Activated CD8-positive, alpha-beta T cell treated with anti-CD3 and anti-CD28 coated beads for 36 hours (primary cell): ENCODE data around the gene CDH15. TPM values are rescaled to one million over a fixed set of nuclear protein-coding genes. Genes with fewer than 3 reads are reported as not detected.

ENCODE experiments used
- ATAC-seq: fragments of 200-7000 bp; cut with Tn5 transposase; one replicate; pipeline ENCODE4 v1.10.0; 2021; ENCODE audit warnings: mild to moderate bottlenecking, moderate library complexity
- CTCF ChIA-PET: fragments of 350-600 bp; sonication (Branson Sonifier 250); formaldehyde crosslinking; loops from one replicate; lab custom pipeline; 2021; ENCODE audit warnings: antibody characterized with exemption; lab: Charles Lee
- POLR2A ChIA-PET: fragments of 350-600 bp; sonication (Branson Sonifier 250); formaldehyde crosslinking; loops from one replicate; lab custom pipeline; 2021; ENCODE audit warnings: antibody characterized with exemption; lab: Charles Lee
- DNase-seq: peaks from one replicate; pipeline ENCODE4 v3.0.0-alpha.2; 2020
- H3K27ac Mint-ChIP-seq: one replicate; pipeline ENCODE4 v1.8.0; 2021; ENCODE audit warnings: mild to moderate bottlenecking, mixed read lengths
- H3K27me3 Mint-ChIP-seq: one replicate; pipeline ENCODE4 v1.8.0; 2021; ENCODE audit warnings: mixed read lengths
- H3K36me3 Mint-ChIP-seq: one replicate; pipeline ENCODE4 v1.8.0; 2021; ENCODE audit warnings: low read depth, mixed read lengths
- H3K4me1 Mint-ChIP-seq: one replicate; pipeline ENCODE4 v1.8.0; 2021; ENCODE audit warnings: low read depth, mixed read lengths
- H3K4me3 Mint-ChIP-seq: one replicate; pipeline ENCODE4 v1.8.0; 2021; ENCODE audit warnings: mild to moderate bottlenecking, moderate library complexity, mixed read lengths
- H3K9me3 Mint-ChIP-seq: one replicate; pipeline ENCODE4 v1.8.0; 2021; ENCODE audit warnings: mixed read lengths
- intact Hi-C: fragments of 100-400 bp; cut with micrococcal nuclease; formaldehyde crosslinking; loops from one replicate; pipeline ENCODE4 v1.10.0; 2022
- total RNA-seq, 2 experiments: library from RNA; stranded (reverse); gene quantifications; one replicate each; pipeline ENCODE4 v1.2.3, GENCODE V29; 2021
- TF ChIP-seq, protein P1 (sequence below): fragments of 200-600 bp; IDR thresholded peaks from one replicate; pipeline ENCODE4 v1.8.0; 2022; ENCODE audit warnings: antibody characterized with exemption, mild to moderate bottlenecking

The CDH15 gene
- total RNA-seq, 2 experiments from 2014 or later: not detected

DNA sequence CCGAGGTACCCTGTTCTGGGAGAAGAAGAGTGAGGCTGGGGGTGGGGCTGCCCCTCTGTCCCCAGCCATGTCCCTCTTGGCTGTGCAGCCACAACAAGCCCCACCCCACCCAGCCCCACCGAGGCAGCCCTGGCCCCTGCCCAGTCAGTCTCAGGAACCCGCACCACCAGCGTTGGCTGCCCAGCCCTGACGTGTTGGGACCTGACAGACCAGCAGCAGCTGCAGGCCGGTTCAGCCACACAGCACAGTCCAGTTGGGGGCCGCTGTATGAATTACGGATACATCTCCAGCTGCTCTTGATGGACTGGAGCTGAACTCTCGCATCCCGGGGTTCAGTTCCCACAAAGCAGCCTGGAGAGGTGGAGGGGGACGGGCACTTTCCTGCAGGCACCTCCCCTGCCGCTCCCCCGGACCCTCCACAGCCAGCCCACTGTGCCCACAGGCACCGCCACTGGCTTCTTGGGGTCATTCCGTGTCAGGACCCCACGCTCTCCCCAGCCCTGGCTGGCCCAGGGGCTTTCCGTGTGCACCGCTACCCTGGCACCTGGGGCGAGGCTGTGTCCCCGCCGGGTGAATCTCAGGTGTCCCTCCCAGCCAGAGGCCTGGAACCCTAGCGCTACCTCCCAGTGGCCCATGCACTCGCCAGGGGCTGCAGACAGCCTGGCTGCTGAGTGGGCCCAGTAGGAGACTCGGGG lies 7.1 kb downstream of the CDH15 start:
- DNase-seq: no peak
- Mint-ChIP-seq H3K27me3 (no peaks in the 10 kb centered on the region), H3K27ac (no peak overlapping the region), H3K36me3 (no peaks in the 10 kb centered on the region), H3K4me3 (no peak overlapping the region), H3K4me1 (no peaks in the 10 kb centered on the region), H3K9me3 (no peaks in the 10 kb centered on the region)
- intact Hi-C loops: loop anchor here (10.0 kb wide), 1 partner anchor 354 kb away; no protein-coding TSS in a partner anchor
- CTCF ChIA-PET: interaction anchor here (1.1 kb wide), 1 partner anchor 61 kb away, joined by 4 read pairs; no protein-coding TSS in a partner anchor
- POLR2A ChIA-PET: no interaction called here
- no peak for ATAC-seq
- TF ChIP-seq, protein P1, sequence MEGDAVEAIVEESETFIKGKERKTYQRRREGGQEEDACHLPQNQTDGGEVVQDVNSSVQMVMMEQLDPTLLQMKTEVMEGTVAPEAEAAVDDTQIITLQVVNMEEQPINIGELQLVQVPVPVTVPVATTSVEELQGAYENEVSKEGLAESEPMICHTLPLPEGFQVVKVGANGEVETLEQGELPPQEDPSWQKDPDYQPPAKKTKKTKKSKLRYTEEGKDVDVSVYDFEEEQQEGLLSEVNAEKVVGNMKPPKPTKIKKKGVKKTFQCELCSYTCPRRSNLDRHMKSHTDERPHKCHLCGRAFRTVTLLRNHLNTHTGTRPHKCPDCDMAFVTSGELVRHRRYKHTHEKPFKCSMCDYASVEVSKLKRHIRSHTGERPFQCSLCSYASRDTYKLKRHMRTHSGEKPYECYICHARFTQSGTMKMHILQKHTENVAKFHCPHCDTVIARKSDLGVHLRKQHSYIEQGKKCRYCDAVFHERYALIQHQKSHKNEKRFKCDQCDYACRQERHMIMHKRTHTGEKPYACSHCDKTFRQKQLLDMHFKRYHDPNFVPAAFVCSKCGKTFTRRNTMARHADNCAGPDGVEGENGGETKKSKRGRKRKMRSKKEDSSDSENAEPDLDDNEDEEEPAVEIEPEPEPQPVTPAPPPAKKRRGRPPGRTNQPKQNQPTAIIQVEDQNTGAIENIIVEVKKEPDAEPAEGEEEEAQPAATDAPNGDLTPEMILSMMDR: no peak

DNA sequence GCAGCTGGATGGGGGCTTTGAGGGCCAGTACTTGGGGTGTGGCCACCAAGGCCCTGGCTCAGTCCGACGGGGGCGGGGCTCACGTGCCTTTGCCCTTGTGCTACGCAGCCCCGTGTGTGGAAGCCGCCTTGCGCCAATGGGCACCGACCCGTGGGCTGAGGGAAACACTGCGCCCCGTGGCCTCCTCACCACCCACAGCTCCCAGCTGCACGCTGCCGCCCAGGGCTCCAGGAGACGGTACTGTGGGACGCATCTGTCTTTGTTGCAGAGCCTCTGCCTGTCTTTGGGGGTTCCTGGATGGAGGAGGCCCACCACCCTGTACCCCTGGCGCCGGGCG lies 7.6 kb downstream of the CDH15 start:
- ATAC-seq (no peak), DNase-seq (no peak)
- H3K4me1 Mint-ChIP-seq: no peaks in the 10 kb centered on the region
- no peaks in the 10 kb centered on the region for H3K27me3 Mint-ChIP-seq
- intact Hi-C loops: loop anchor here (10.0 kb wide), 1 partner anchor 354 kb away; no protein-coding TSS in a partner anchor
- ChIA-PET CTCF (no interaction called here), POLR2A (no interaction called here)
- H3K27ac Mint-ChIP-seq: no peak overlapping the region
- TF ChIP-seq, protein P1: no peak
- H3K4me3 Mint-ChIP-seq: no peak overlapping the region
- no peaks in the 10 kb centered on the region for H3K36me3 Mint-ChIP-seq
- H3K9me3 Mint-ChIP-seq: no peaks in the 10 kb centered on the region

DNA sequence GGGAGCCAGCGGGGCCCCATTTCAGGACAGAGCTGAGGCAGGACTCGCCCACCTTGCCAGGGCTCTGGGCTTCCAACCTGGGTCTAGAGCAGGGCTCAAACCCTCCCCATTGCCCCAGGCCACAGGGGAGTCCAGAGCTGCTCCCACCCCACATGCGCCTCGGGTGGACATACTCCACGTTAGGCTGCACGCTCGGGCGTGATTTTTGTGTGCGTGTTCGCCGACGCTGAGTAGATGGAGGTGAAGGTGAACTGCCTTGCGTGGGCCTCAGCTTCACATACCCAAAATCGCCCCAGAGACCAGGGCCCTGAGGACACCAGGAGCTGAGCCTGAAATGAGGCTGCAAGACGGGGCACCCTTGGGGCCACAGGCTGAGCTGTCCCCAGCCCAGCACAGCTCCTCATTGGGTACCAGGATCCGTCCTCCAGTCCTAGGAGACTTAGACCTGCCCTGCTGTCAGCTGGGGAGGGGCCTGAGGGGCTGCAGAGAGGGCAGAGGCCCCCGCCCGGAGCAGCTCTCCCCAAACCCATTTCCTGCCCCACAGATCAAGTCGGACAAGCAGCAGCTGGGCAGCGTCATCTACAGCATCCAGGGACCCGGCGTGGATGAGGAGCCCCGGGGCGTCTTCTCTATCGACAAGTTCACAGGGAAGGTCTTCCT lies 8.2 kb downstream of the CDH15 start:
- no peak for DNase-seq
- H3K27ac Mint-ChIP-seq: no peak overlapping the region
- H3K27me3 Mint-ChIP-seq: no peaks in the 10 kb centered on the region
- H3K4me3 Mint-ChIP-seq: no peak overlapping the region
- CTCF ChIA-PET: no interaction called here
- H3K4me1 Mint-ChIP-seq: no peaks in the 10 kb centered on the region
- no peak for ATAC-seq
- H3K36me3 Mint-ChIP-seq: no peaks in the 10 kb centered on the region
- POLR2A ChIA-PET: no interaction called here
- TF ChIP-seq, protein P1: no peak
- H3K9me3 Mint-ChIP-seq: no peaks in the 10 kb centered on the region
- intact Hi-C loops: loop anchor here (10.0 kb wide), 1 partner anchor 355 kb away; no protein-coding TSS in a partner anchor

DNA sequence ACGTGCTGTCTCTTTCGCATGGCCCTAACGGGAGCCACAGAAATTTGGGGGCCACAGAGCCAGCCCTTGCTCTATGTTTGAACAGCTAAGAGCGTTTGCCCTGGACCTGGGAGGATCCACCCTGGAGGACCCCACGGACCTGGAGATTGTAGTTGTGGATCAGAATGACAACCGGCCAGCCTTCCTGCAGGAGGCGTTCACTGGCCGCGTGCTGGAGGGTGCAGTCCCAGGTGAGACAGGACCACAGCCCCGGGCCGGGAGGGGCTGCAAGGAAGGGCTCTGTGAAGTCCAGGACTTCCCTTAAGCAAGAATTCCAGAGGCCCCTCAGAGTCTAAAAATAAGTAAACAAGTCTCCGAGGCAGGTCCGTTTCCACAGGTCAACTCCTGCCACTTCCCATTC lies 11.9 kb downstream of the CDH15 start:
- ChIA-PET POLR2A (no interaction called here), CTCF (no interaction called here)
- DNase-seq (no peak), ATAC-seq (no peak)
- Mint-ChIP-seq H3K4me1 (peaks cover 5% of the 10 kb centered on the region), H3K36me3 (no peaks in the 10 kb centered on the region), H3K27me3 (no peaks in the 10 kb centered on the region), H3K4me3 (no peak overlapping the region), H3K27ac (no peak overlapping the region), H3K9me3 (no peaks in the 10 kb centered on the region)
- TF ChIP-seq, protein P1: no peak
- intact Hi-C loops: no loop called here

DNA sequence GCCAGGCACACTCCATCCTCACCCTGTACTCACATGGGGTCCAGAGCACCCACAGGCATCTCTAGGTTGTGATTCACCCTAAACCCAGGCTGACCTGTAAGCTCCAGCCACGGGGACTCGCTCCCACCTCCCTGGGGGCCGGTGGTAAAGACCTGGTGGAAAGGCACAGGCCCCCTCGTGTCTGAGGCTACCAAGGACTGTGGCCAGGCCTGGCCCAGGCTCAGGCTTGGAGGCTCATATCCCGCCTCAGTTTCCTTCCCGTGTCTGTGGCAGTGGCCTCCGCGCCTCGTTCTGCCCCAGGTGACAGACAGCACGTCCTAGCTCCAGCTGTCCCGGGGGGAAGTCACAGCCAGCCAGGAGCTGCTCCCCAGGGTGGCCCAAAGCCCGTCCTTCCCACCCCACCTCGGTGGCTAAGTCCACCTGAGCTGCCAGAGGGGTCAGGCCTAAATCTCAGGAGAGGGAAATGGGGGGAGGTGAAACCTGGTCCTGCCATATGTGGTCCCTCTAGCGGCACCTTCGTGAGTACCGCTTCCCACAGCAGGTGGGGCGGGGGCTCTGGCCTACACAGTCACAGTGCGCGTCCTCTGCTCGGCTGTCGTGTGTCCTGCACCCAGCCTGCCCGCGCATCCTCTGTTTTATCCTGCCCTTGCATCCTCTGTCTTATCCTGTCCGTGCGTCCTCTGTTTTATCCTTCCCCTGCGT lies 12.6 kb downstream of the CDH15 start:
- ChIA-PET POLR2A (no interaction called here), CTCF (no interaction called here)
- intact Hi-C loops: no loop called here
- Mint-ChIP-seq H3K4me1 (peaks cover 5% of the 10 kb centered on the region), H3K9me3 (no peaks in the 10 kb centered on the region), H3K36me3 (no peaks in the 10 kb centered on the region), H3K4me3 (no peak overlapping the region), H3K27ac (no peak overlapping the region), H3K27me3 (no peaks in the 10 kb centered on the region)
- no peak for DNase-seq
- no peak for ATAC-seq
- TF ChIP-seq, protein P1: no peak
